Progenitor cell of endocrine pancreas (in vitro differentiated cells): ENCODE results near the gene SLC37A2. TPM values are rescaled to one million over a fixed set of nuclear protein-coding genes. Genes with fewer than 3 reads are reported as not detected.

Experiments
- DNase-seq: peaks from one replicate; pipeline ENCODE4 v3.0.0; 2021; ENCODE audit warnings: low spot score; ENCODE audit not compliant: unreplicated experiment
- H3K27ac Mint-ChIP-seq: 2 replicates; pipeline ENCODE4 v1.8.0; 2021; ENCODE audit warnings: mild to moderate bottlenecking, moderate library complexity, mixed read lengths
- H3K27me3 Mint-ChIP-seq: 2 replicates; pipeline ENCODE4 v1.8.0; 2021; ENCODE audit warnings: mixed read lengths
- H3K36me3 Mint-ChIP-seq: 2 replicates; pipeline ENCODE4 v1.8.0; 2022; ENCODE audit warnings: mixed read lengths; ENCODE audit not compliant: insufficient read depth
- H3K4me1 Mint-ChIP-seq: 2 replicates; pipeline ENCODE4 v1.8.0; 2021; ENCODE audit warnings: low read depth, mixed read lengths
- H3K4me3 Mint-ChIP-seq: 2 replicates; pipeline ENCODE4 v1.8.0; 2021; ENCODE audit warnings: low read depth, mild to moderate bottlenecking, moderate library complexity, mixed read lengths
- H3K9me3 Mint-ChIP-seq: 2 replicates; pipeline ENCODE4 v1.8.0; 2021; ENCODE audit warnings: low read depth, mixed read lengths
- CTCF ChIP-seq: fragments of 200-600 bp; sonication (generic); IDR thresholded peaks from one replicate; pipeline ENCODE4 v1.5.0; 2021; ENCODE audit warnings: antibody characterized with exemption, mild to moderate bottlenecking; ENCODE audit not compliant: unreplicated experiment
- total RNA-seq: library from RNA; stranded (reverse); gene quantifications from 2 replicates; pipeline ENCODE4 v1.2.1, GENCODE V29; 2021

Gene SLC37A2
- total RNA-seq, 1 donor from 2014 or later, result 0.62 TPM

- TF ChIP-seq CTCF, result no peak
- H3K27me3 Mint-ChIP-seq, result peaks cover 22% of the 10 kb centered on the region
These were observed 15.5 kb downstream of the SLC37A2 start for GRCh38 chr11:125078516-125079140.

GRCh38 chr11:125079151-125079877 lies 16.2 kb downstream of the SLC37A2 start:
- no peak for TF ChIP-seq CTCF
- Mint-ChIP-seq H3K27me3 (peaks cover 17% of the 10 kb centered on the region), H3K27ac (no peak overlapping the region), H3K4me1 (no peaks in the 10 kb centered on the region), H3K36me3 (no peaks in the 10 kb centered on the region), H3K4me3 (no peak overlapping the region), H3K9me3 (no peaks in the 10 kb centered on the region)
- no peak for DNase-seq

More at GRCh38 chr11:125078516-125079140, 15.5 kb downstream of the SLC37A2 start:
- no peak overlapping the region for H3K4me3 Mint-ChIP-seq
- no peaks in the 10 kb centered on the region for H3K36me3 Mint-ChIP-seq
- DNase-seq, result no peak
- no peaks in the 10 kb centered on the region for H3K9me3 Mint-ChIP-seq
- H3K27ac Mint-ChIP-seq, result no peak overlapping the region
- H3K4me1 Mint-ChIP-seq, result peaks cover 2% of the 10 kb centered on the region

GRCh38 chr11:125079878-125080530 lies 16.9 kb downstream of the SLC37A2 start:
- Mint-ChIP-seq H3K4me3 (no peak overlapping the region), H3K27me3 (peaks cover 17% of the 10 kb centered on the region), H3K4me1 (no peaks in the 10 kb centered on the region), H3K27ac (no peak overlapping the region), H3K36me3 (no peaks in the 10 kb centered on the region), H3K9me3 (no peaks in the 10 kb centered on the region)
- DNase-seq, result no peak
- no peak for TF ChIP-seq CTCF

GRCh38 chr11:125080531-125080911 lies 17.4 kb downstream of the SLC37A2 start:
- no peak for TF ChIP-seq CTCF
- Mint-ChIP-seq H3K36me3 (no peaks in the 10 kb centered on the region), H3K27me3 (peaks cover 17% of the 10 kb centered on the region), H3K27ac (no peak overlapping the region), H3K9me3 (no peaks in the 10 kb centered on the region), H3K4me3 (no peak overlapping the region), H3K4me1 (no peaks in the 10 kb centered on the region)
- no peak for DNase-seq

- TF ChIP-seq CTCF, result no peak
- peaks cover 21% of the 10 kb centered on the region for H3K27me3 Mint-ChIP-seq
- H3K4me1 Mint-ChIP-seq, result no peaks in the 10 kb centered on the region
- H3K36me3 Mint-ChIP-seq, result no peaks in the 10 kb centered on the region
- H3K4me3 Mint-ChIP-seq, result no peak overlapping the region
- no peak overlapping the region for H3K27ac Mint-ChIP-seq
- no peaks in the 10 kb centered on the region for H3K9me3 Mint-ChIP-seq
- DNase-seq, result no peak
These were observed 18.1 kb downstream of the SLC37A2 start for GRCh38 chr11:125081098-125081798.
